ENCODE results near the gene LGI1.

The LGI1 gene

GRCh38 chr10:93726024-93726423 is 31.7 kb upstream of the LGI1 start:
- Histone ChIP-seq H3K36me3 (ENCODE audit: control insufficient read depth in 5 of 5, insufficient read depth in 5 of 5, low read length in 5 of 5) (no peaks in the 10 kb centered on the region), H3K27ac (ENCODE audit: low read depth, low read length) (no peak overlapping the region), H3K27me3 (ENCODE audit: control insufficient read depth in 5 of 5, insufficient read depth in 4 of 5, low read length in 5 of 5) (peaks cover 0 to 8% (median 2%) of the 10 kb centered on the region in 5 donors), H3K9ac (ENCODE audit: low read length in 5 of 5) (no peak overlapping the region), H3K9me3 (ENCODE audit: control insufficient read depth in 5 of 5, low read length in 5 of 5) (no peaks in the 10 kb centered on the region), H3K4me3 (ENCODE audit: low read depth in 1 of 5, low read length in 5 of 5) (no peak overlapping the region), H3K4me1 (ENCODE audit: control insufficient read depth in 5 of 5, insufficient read depth in 5 of 5, low read length in 5 of 5) (no peaks in the 10 kb centered on the region)

GRCh38 chr10:93741367-93741766 is 16.4 kb upstream of the LGI1 start:
- Histone ChIP-seq H3K27ac (ENCODE audit: low read depth, low read length) (no peak overlapping the region), H3K4me1 (ENCODE audit: control insufficient read depth in 5 of 5, insufficient read depth in 5 of 5, low read length in 5 of 5) (peaks cover 0 to 9% (median 0%) of the 10 kb centered on the region in 5 donors), H3K4me3 (ENCODE audit: low read depth in 1 of 5, low read length in 5 of 5) (no peak overlapping the region), H3K36me3 (ENCODE audit: control insufficient read depth in 5 of 5, insufficient read depth in 5 of 5, low read length in 5 of 5) (no peaks in the 10 kb centered on the region), H3K9me3 (ENCODE audit: control insufficient read depth in 5 of 5, low read length in 5 of 5) (no peaks in the 10 kb centered on the region), H3K27me3 (ENCODE audit: control insufficient read depth in 5 of 5, insufficient read depth in 4 of 5, low read length in 5 of 5) (no peaks in the 10 kb centered on the region), H3K9ac (ENCODE audit: low read length in 5 of 5) (no peak overlapping the region)

GRCh38 chr10:93742633-93743349 is 14.9 kb upstream of the LGI1 start:
- Histone ChIP-seq H3K27me3 (ENCODE audit: control insufficient read depth in 5 of 5, insufficient read depth in 4 of 5, low read length in 5 of 5) (no peaks in the 10 kb centered on the region), H3K36me3 (ENCODE audit: control insufficient read depth in 5 of 5, insufficient read depth in 5 of 5, low read length in 5 of 5) (no peaks in the 10 kb centered on the region), H3K4me1 (ENCODE audit: control insufficient read depth in 5 of 5, insufficient read depth in 5 of 5, low read length in 5 of 5) (peaks cover 0 to 14% (median 4%) of the 10 kb centered on the region in 5 donors), H3K9ac (ENCODE audit: low read length in 5 of 5) (no peak overlapping the region), H3K9me3 (ENCODE audit: control insufficient read depth in 5 of 5, low read length in 5 of 5) (no peaks in the 10 kb centered on the region), H3K27ac (ENCODE audit: low read depth, low read length) (no peak overlapping the region), H3K4me3 (ENCODE audit: low read depth in 1 of 5, low read length in 5 of 5) (peak overlapping the region in 2 of 5 donors; percentile 20 to 27)

GRCh38 chr10:93745408-93746065 is 12.2 kb upstream of the LGI1 start:
- no peak overlapping the region for H3K4me3 ChIP-seq (ENCODE audit: low read depth in 1 of 5, low read length in 5 of 5)
- H3K27me3 ChIP-seq (ENCODE audit: control insufficient read depth in 5 of 5, insufficient read depth in 4 of 5, low read length in 5 of 5), result no peaks in the 10 kb centered on the region
- H3K36me3 ChIP-seq (ENCODE audit: control insufficient read depth in 5 of 5, insufficient read depth in 5 of 5, low read length in 5 of 5), result no peaks in the 10 kb centered on the region
- H3K27ac ChIP-seq (ENCODE audit: low read depth, low read length), result no peak overlapping the region
- peaks cover 0 to 19% (median 8%) of the 10 kb centered on the region in 5 donors for H3K4me1 ChIP-seq (ENCODE audit: control insufficient read depth in 5 of 5, insufficient read depth in 5 of 5, low read length in 5 of 5)
- H3K9me3 ChIP-seq (ENCODE audit: control insufficient read depth in 5 of 5, low read length in 5 of 5), result no peaks in the 10 kb centered on the region
- no peak overlapping the region for H3K9ac ChIP-seq (ENCODE audit: low read length in 5 of 5)

- no peaks in the 10 kb centered on the region for H3K36me3 ChIP-seq (ENCODE audit: control insufficient read depth in 5 of 5, insufficient read depth in 5 of 5, low read length in 5 of 5)
- peaks cover under 1 to 21% (median 10%) of the 10 kb centered on the region in 5 donors for H3K4me1 ChIP-seq (ENCODE audit: control insufficient read depth in 5 of 5, insufficient read depth in 5 of 5, low read length in 5 of 5)
- no peak overlapping the region for H3K9ac ChIP-seq (ENCODE audit: low read length in 5 of 5)
- H3K27ac ChIP-seq (ENCODE audit: low read depth, low read length), result no peak overlapping the region
- no peaks in the 10 kb centered on the region for H3K27me3 ChIP-seq (ENCODE audit: control insufficient read depth in 5 of 5, insufficient read depth in 4 of 5, low read length in 5 of 5)
- H3K9me3 ChIP-seq (ENCODE audit: control insufficient read depth in 5 of 5, low read length in 5 of 5), result no peaks in the 10 kb centered on the region
- H3K4me3 ChIP-seq (ENCODE audit: low read depth in 1 of 5, low read length in 5 of 5), result no peak overlapping the region
These were observed 10.9 kb upstream of the LGI1 start for GRCh38 chr10:93746844-93747284.

- Histone ChIP-seq H3K4me3 (ENCODE audit: low read depth in 1 of 5, low read length in 5 of 5) (no peak overlapping the region), H3K27ac (ENCODE audit: low read depth, low read length) (no peak overlapping the region), H3K9ac (ENCODE audit: low read length in 5 of 5) (peak overlapping the region in 1 of 5 donors; percentile 5), H3K27me3 (ENCODE audit: control insufficient read depth in 5 of 5, insufficient read depth in 4 of 5, low read length in 5 of 5) (no peaks in the 10 kb centered on the region), H3K36me3 (ENCODE audit: control insufficient read depth in 5 of 5, insufficient read depth in 5 of 5, low read length in 5 of 5) (no peaks in the 10 kb centered on the region), H3K4me1 (ENCODE audit: control insufficient read depth in 5 of 5, insufficient read depth in 5 of 5, low read length in 5 of 5) (peaks cover 2 to 19% (median 14%) of the 10 kb centered on the region in 5 donors), H3K9me3 (ENCODE audit: control insufficient read depth in 5 of 5, low read length in 5 of 5) (no peaks in the 10 kb centered on the region)
These were observed 8.4 kb upstream of the LGI1 start for GRCh38 chr10:93749218-93749799.

- Histone ChIP-seq H3K9ac (ENCODE audit: low read length in 5 of 5) (no peak overlapping the region), H3K27me3 (ENCODE audit: control insufficient read depth in 5 of 5, insufficient read depth in 4 of 5, low read length in 5 of 5) (peaks cover 0 to 1% (median 0%) of the 10 kb centered on the region in 5 donors), H3K9me3 (ENCODE audit: control insufficient read depth in 5 of 5, low read length in 5 of 5) (no peaks in the 10 kb centered on the region), H3K4me1 (ENCODE audit: control insufficient read depth in 5 of 5, insufficient read depth in 5 of 5, low read length in 5 of 5) (peaks cover 2 to 16% (median 14%) of the 10 kb centered on the region in 5 donors), H3K27ac (ENCODE audit: low read depth, low read length) (no peak overlapping the region), H3K4me3 (ENCODE audit: low read depth in 1 of 5, low read length in 5 of 5) (no peak overlapping the region), H3K36me3 (ENCODE audit: control insufficient read depth in 5 of 5, insufficient read depth in 5 of 5, low read length in 5 of 5) (no peaks in the 10 kb centered on the region)
These were observed 6.6 kb upstream of the LGI1 start for GRCh38 chr10:93751124-93751523.

- peak overlapping the region; percentile 40 to 58 (median 52) for H3K4me3 ChIP-seq (ENCODE audit: low read depth in 1 of 5, low read length in 5 of 5)
- H3K9ac ChIP-seq (ENCODE audit: low read length in 5 of 5), result no peak overlapping the region
- H3K27ac ChIP-seq (ENCODE audit: low read depth, low read length), result no peak overlapping the region
These were observed 5.9 kb upstream of the LGI1 start for GRCh38 chr10:93751832-93752231.

GRCh38 chr10:93752761-93753160 is 5.0 kb upstream of the LGI1 start:
- no peak overlapping the region for H3K27ac ChIP-seq (ENCODE audit: low read depth, low read length)
- H3K9ac ChIP-seq (ENCODE audit: low read length in 5 of 5), result no peak overlapping the region
- H3K9me3 ChIP-seq (ENCODE audit: control insufficient read depth in 5 of 5, low read length in 5 of 5), result no peaks in the 10 kb centered on the region
- peaks cover 2 to 12% (median 11%) of the 10 kb centered on the region in 5 donors for H3K4me1 ChIP-seq (ENCODE audit: control insufficient read depth in 5 of 5, insufficient read depth in 5 of 5, low read length in 5 of 5)
- no peak overlapping the region for H3K4me3 ChIP-seq (ENCODE audit: low read depth in 1 of 5, low read length in 5 of 5)
- H3K36me3 ChIP-seq (ENCODE audit: control insufficient read depth in 5 of 5, insufficient read depth in 5 of 5, low read length in 5 of 5), result no peaks in the 10 kb centered on the region
- H3K27me3 ChIP-seq (ENCODE audit: control insufficient read depth in 5 of 5, insufficient read depth in 4 of 5, low read length in 5 of 5), result peaks cover under 1 to 11% (median 7%) of the 10 kb centered on the region in 5 donors

More at GRCh38 chr10:93751832-93752231, 5.9 kb upstream of the LGI1 start:
- Histone ChIP-seq H3K27me3 (ENCODE audit: control insufficient read depth in 5 of 5, insufficient read depth in 4 of 5, low read length in 5 of 5) (peaks cover 0 to 7% (median 5%) of the 10 kb centered on the region in 5 donors), H3K9me3 (ENCODE audit: control insufficient read depth in 5 of 5, low read length in 5 of 5) (no peaks in the 10 kb centered on the region), H3K36me3 (ENCODE audit: control insufficient read depth in 5 of 5, insufficient read depth in 5 of 5, low read length in 5 of 5) (no peaks in the 10 kb centered on the region), H3K4me1 (ENCODE audit: control insufficient read depth in 5 of 5, insufficient read depth in 5 of 5, low read length in 5 of 5) (peaks cover 2 to 13% (median 11%) of the 10 kb centered on the region in 5 donors)

Measured in subcutaneous abdominal adipose tissue (tissue), 5 donors.